Caco-2 (cell line): ENCODE results near the gene TMEM200A. TPM values are rescaled to one million over a fixed set of nuclear protein-coding genes. Genes with fewer than 3 reads are reported as not detected.

Experiments used
- Bru-seq: library from RNA; stranded (reverse); fragments of 400-500 nt; gene quantifications from one replicate; lab custom pipeline; 2021; lab: Mats Ljungman, UMichigan
- BruChase-seq, 2 experiments: library from RNA; stranded (reverse); fragments of 400-500 nt; gene quantifications; one replicate each; lab custom pipeline; 2021; lab: Mats Ljungman, UMichigan
- BruUV-seq: library from RNA; stranded (reverse); fragments of 400-500 nt; replicated peaks from 2 replicates; lab custom pipeline; 2021; lab: Mats Ljungman, UMichigan
- CTCF ChIA-PET: fragments of 300-600 bp; sonication (Branson Sonifier 250); formaldehyde crosslinking; loops from one replicate; lab custom pipeline; 2022; ENCODE audit warnings: antibody characterized with exemption; lab: Charles Lee
- POLR2A ChIA-PET: fragments of 300-600 bp; sonication (Branson Sonifier 250); formaldehyde crosslinking; loops from one replicate; lab custom pipeline; 2022; ENCODE audit warnings: antibody characterized with exemption; lab: Charles Lee
- DNase-seq, 2 experiments: peaks; one replicate each; pipeline versions ENCODE4 v3.0.0 to v3.0.0-alpha.2; 2020 to 2022
- H3K27me3 ChIP-seq: replicated peaks from 2 replicates; pipeline ENCODE4 v1.6.0; 2011; ENCODE audit warnings: low read length; ENCODE audit not compliant: control insufficient read depth, insufficient read depth
- H3K36me3 ChIP-seq: 2 replicates; pipeline ENCODE4 v1.5.1; 2011; ENCODE audit warnings: low read length; ENCODE audit not compliant: control insufficient read depth, insufficient read depth
- H3K4me1 ChIP-seq: fragments of 250-450 bp; sonication (Bioruptor Pico); 2 replicates; pipeline ENCODE4 v1.5.1; 2020; ENCODE audit warnings: mild to moderate bottlenecking
- H3K4me3 ChIP-seq: 2 replicates; pipeline ENCODE4 v1.5.1; 2011; ENCODE audit warnings: low read depth, mild to moderate bottlenecking, control low read depth, low read length
- H3K9me3 ChIP-seq: fragments of 250-450 bp; sonication (Bioruptor Pico); 2 replicates; pipeline ENCODE4 v1.5.1; 2020; ENCODE audit warnings: mild to moderate bottlenecking, moderate library complexity
- H3K27ac Mint-ChIP-seq: one replicate; pipeline ENCODE4 v1.8.0; 2022; ENCODE audit warnings: mixed read lengths; ENCODE audit not compliant: unreplicated experiment
- H3K27me3 Mint-ChIP-seq: one replicate; pipeline ENCODE4 v1.8.0; 2022; ENCODE audit warnings: mixed read lengths; ENCODE audit not compliant: insufficient read depth, unreplicated experiment
- H3K36me3 Mint-ChIP-seq: one replicate; pipeline ENCODE4 v1.8.0; 2022; ENCODE audit warnings: mild to moderate bottlenecking, mixed read lengths; ENCODE audit not compliant: insufficient read depth, unreplicated experiment
- H3K4me1 Mint-ChIP-seq: one replicate; pipeline ENCODE4 v1.8.0; 2022; ENCODE audit warnings: low read depth, mixed read lengths; ENCODE audit not compliant: unreplicated experiment
- H3K4me3 Mint-ChIP-seq: one replicate; pipeline ENCODE4 v1.8.0; 2022; ENCODE audit warnings: mild to moderate bottlenecking, moderate library complexity, mixed read lengths; ENCODE audit not compliant: unreplicated experiment
- H3K9me3 Mint-ChIP-seq: one replicate; pipeline ENCODE4 v1.8.0; 2022; ENCODE audit warnings: mixed read lengths; ENCODE audit not compliant: unreplicated experiment
- intact Hi-C: fragments of 100-400 bp; cut with micrococcal nuclease; formaldehyde crosslinking; loops from one replicate; pipeline ENCODE4 v1.10.0; 2022; ENCODE audit not compliant: unreplicated experiment
- long read RNA-seq: library from polyadenylated mRNA; stranded (forward); transcript quantifications from one replicate; pipeline ENCODE4 v2.0.0, GENCODE V29; 2022
- total RNA-seq: library from RNA; stranded (reverse); gene quantifications from 2 replicates; pipeline ENCODE4 v1.2.3, GENCODE V29; 2022
- TF ChIP-seq, protein P1 (sequence below), 2 experiments: fragments of 200-600 bp in 1 of 2; IDR thresholded peaks; 1 replicate in 1 of 2; 2 replicates in 1 of 2; pipeline versions ENCODE4 v1.5.1 to v1.8.0; 2011 to 2022; ENCODE audit warnings: antibody characterized with exemption in 1 of 2, control low read depth in 1 of 2, inconsistent platforms in 1 of 2, low read depth in 1 of 2, low read length in 1 of 2, mild to moderate bottlenecking in 1 of 2, moderate library complexity in 1 of 2; ENCODE audit not compliant: insufficient read depth in 1 of 2, severe bottlenecking in 1 of 2, unreplicated experiment in 1 of 2

The TMEM200A gene
- 15.6 and 16.3 TPM in 2 replicates for total RNA-seq
- Bru-seq, nascent RNA = percentile 81 among the genes with signal in this experiment
- percentile 77 among the genes with signal in this experiment for BruChase-seq, experiment 1, labeled RNA remaining after a 2-hour chase
- percentile 64 among the genes with signal in this experiment for BruChase-seq, experiment 2, labeled RNA remaining after a 6-hour chase
- long read RNA-seq, transcript TMEM200A-201 (3 exons, 3,512 nt) = major isoform, 18 of 42 reads
- long read RNA-seq, transcript TMEM200A-204 (2 exons, 2,899 nt) = minor isoform, 16 of 42 reads
- long read RNA-seq, partial matches to known transcripts = 0 of 42 reads
- long read RNA-seq, other reads (novel, unspliced or antisense) = 8 of 42 reads

DNA sequence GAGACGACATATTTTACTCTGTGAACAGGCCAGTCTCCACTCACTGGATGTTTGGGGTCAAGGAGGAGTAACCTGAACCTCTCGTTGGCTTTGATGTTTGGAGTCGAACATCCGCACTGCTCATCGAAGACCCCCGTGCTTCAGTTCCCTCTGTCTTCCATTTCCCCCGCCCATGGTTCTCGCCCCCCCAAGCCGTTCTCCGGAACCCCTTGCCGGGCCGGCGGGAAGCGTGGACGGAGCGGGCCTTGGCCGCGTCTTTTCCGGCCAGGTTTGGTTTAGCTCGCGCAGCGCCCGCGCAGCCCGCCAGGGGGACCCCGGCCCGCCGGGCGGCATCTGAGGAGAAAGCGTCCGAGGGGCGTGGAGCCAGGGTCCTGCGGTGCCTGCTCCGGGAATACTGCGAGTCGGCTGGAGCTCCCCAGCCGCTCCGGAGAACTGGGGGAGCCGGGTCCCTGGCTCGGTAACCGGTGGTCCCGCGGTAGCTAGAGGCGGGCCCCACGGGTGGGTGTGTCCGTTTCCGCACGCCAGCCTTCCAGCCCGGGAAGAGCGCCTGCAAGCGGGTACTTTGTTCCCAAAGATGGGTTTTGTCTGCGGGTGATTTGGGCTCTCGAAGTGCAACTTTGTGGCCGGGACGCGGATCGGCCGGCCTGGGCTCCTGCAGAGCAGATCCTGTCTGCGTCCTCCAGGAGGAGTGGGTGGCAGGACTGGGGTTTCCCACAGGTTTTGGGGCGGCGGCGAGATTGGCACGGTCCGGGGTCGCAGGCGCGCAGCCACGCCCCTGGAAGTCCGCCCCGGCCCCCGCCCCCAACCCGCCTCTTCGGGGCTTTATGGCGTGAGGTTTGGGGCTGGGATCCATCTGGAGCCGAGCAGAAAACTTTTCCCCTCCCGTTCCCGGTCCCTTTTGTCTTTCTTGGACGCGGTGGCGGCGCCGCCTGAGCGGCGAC is at the start of gene TMEM200A:
Gene TMEM200A, plus strand, starts transcription at position 852 of the 941 bp plus-strand sequence. CDS start 74,406 bp downstream, outside the sequence.
- BruUV-seq = no TSS peak
- H3K27ac Mint-ChIP-seq = peak within 1 kb of the TSS; percentile 20
- Histone ChIP-seq H3K27me3 (no peaks in the 10 kb centered on the region), H3K4me1 (peaks cover 16% of the 10 kb centered on the region), H3K36me3 (no peaks in the 10 kb centered on the region), H3K9me3 (no peaks in the 10 kb centered on the region), H3K4me3 (peak within 1 kb of the TSS; percentile 71)
- H3K4me1 Mint-ChIP-seq = peaks cover 36% of the 10 kb centered on the region
- peak within 1 kb of the TSS; percentile 91 for H3K4me3 Mint-ChIP-seq
- H3K27me3 Mint-ChIP-seq = no peaks in the 10 kb centered on the region
- H3K36me3 Mint-ChIP-seq = no peaks in the 10 kb centered on the region
- intact Hi-C loops = loop anchor here (1.0 to 10.0 kb wide), 8 partner anchors 18 to 478 kb away; no protein-coding TSS in a partner anchor
- peaks cover 8% of the 10 kb centered on the region for H3K9me3 Mint-ChIP-seq
- DNase-seq = peak; percentile 69 to 88
- CTCF ChIA-PET = interaction anchor here (0.6 to 1.9 kb wide), 8 partner anchors 12 to 333 kb away, joined by 3 to 7 read pairs (median 4); no protein-coding TSS in a partner anchor
- POLR2A ChIA-PET = interaction anchor here (0.7 kb wide), 1 partner anchor 462 kb away, joined by 3 read pairs; the partner anchor contains the start of gene SMLR1
- TF ChIP-seq, protein P1, sequence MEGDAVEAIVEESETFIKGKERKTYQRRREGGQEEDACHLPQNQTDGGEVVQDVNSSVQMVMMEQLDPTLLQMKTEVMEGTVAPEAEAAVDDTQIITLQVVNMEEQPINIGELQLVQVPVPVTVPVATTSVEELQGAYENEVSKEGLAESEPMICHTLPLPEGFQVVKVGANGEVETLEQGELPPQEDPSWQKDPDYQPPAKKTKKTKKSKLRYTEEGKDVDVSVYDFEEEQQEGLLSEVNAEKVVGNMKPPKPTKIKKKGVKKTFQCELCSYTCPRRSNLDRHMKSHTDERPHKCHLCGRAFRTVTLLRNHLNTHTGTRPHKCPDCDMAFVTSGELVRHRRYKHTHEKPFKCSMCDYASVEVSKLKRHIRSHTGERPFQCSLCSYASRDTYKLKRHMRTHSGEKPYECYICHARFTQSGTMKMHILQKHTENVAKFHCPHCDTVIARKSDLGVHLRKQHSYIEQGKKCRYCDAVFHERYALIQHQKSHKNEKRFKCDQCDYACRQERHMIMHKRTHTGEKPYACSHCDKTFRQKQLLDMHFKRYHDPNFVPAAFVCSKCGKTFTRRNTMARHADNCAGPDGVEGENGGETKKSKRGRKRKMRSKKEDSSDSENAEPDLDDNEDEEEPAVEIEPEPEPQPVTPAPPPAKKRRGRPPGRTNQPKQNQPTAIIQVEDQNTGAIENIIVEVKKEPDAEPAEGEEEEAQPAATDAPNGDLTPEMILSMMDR (IDR thresholded peaks at IDR 0.05; ENCODE audit: insufficient read depth in 1 of 2, low read depth in 1 of 2, low read length in 1 of 2, severe bottlenecking in 1 of 2, unreplicated experiment in 1 of 2) = peak; percentile 76 to 92

DNA sequence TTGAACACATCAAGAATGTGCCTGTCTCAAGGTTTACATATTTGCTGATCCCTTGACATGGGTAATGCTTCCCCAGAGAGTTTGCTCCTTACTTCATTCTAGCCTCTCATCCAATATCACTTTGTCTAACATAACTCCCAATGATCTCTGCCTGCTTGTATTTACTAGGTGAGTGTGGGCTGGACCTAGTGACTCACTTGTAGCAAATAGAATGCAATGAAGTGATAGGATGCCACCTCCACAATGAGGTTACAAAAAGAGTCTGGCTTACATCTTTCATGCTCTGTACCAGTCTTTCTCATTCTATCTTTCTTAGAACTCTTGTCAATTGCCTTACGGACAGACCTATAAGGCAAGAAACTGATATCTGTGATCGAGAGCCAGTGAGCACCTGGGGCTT is 44.9 kb upstream of the TMEM200A start:
- H3K27me3 ChIP-seq = no peaks in the 10 kb centered on the region
- TF ChIP-seq, protein P1 (IDR thresholded peaks at IDR 0.05; ENCODE audit: insufficient read depth in 1 of 2, low read depth in 1 of 2, low read length in 1 of 2, severe bottlenecking in 1 of 2, unreplicated experiment in 1 of 2) = no peak
- ChIA-PET POLR2A (no interaction called here), CTCF (interaction anchor here (2.1 to 3.4 kb wide), 2 partner anchors 13 to 378 kb away, joined by 8 to 18 read pairs; no protein-coding TSS in a partner anchor)
- BruUV-seq = no TSS peak
- intact Hi-C loops = loop anchor here (5.0 kb wide), 1 partner anchor 136 kb away; no protein-coding TSS in a partner anchor
- Mint-ChIP-seq H3K36me3 (no peaks in the 10 kb centered on the region), H3K27ac (no peak overlapping the region), H3K27me3 (no peaks in the 10 kb centered on the region), H3K4me3 (no peak overlapping the region), H3K9me3 (no peaks in the 10 kb centered on the region), H3K4me1 (peaks cover 30% of the 10 kb centered on the region)
- H3K4me3 ChIP-seq = no peak overlapping the region
- H3K4me1 ChIP-seq = peaks cover 8% of the 10 kb centered on the region
- H3K36me3 ChIP-seq = no peaks in the 10 kb centered on the region; the same call in 1 of the 2 replicates
- peak in 1 of 2 experiments; percentile 10 for DNase-seq
- H3K9me3 ChIP-seq = no peaks in the 10 kb centered on the region
